Loucy (cell line): ENCODE measurements around the gene SLAMF6.
"Not testable (repeated sequence)": the region's sequence is repeated elsewhere in the genome, so short reads cannot be mapped to it uniquely, and the experiment has no call there.

Experiments used
- EZH2phosphoT487 ChIP-seq: fragments of 200-600 bp; IDR thresholded peaks from 2 replicates; pipeline ENCODE4 v1.6.1; 2018; ENCODE audit warnings: antibody characterized with exemption, mild to moderate bottlenecking, moderate library complexity, borderline replicate concordance
- TF ChIP-seq, protein P1 (sequence below): fragments of 200-600 bp; sonication (generic); conservative IDR thresholded peaks from 2 replicates; pipeline ENCODE4 v1.5.1; 2014; ENCODE audit warnings: mild to moderate bottlenecking, antibody characterized with exemption, low read length

DNA sequence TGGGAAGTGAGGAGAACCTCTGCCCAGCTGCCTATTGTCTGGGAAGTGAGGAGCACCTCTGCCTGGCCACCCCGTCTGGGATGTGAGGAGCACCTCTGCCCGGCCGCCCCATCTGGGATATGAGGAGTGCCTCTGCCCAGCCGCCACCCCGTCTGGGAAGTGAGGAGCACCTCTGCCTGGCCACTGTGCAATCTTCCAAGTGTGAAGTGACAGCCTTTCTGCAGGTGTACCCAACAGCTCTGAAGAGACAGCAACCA, 9.4 kb upstream of the SLAMF6 start:
- not testable (repeated sequence) for TF ChIP-seq EZH2phosphoT487
- TF ChIP-seq, protein P1, sequence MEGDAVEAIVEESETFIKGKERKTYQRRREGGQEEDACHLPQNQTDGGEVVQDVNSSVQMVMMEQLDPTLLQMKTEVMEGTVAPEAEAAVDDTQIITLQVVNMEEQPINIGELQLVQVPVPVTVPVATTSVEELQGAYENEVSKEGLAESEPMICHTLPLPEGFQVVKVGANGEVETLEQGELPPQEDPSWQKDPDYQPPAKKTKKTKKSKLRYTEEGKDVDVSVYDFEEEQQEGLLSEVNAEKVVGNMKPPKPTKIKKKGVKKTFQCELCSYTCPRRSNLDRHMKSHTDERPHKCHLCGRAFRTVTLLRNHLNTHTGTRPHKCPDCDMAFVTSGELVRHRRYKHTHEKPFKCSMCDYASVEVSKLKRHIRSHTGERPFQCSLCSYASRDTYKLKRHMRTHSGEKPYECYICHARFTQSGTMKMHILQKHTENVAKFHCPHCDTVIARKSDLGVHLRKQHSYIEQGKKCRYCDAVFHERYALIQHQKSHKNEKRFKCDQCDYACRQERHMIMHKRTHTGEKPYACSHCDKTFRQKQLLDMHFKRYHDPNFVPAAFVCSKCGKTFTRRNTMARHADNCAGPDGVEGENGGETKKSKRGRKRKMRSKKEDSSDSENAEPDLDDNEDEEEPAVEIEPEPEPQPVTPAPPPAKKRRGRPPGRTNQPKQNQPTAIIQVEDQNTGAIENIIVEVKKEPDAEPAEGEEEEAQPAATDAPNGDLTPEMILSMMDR = not testable (repeated sequence)
